ENCODE results near the gene LGALS3BP. TPM values are rescaled to one million over a fixed set of nuclear protein-coding genes. Genes with fewer than 3 reads are reported as not detected.

LGALS3BP gene
- total RNA-seq, 4 donors from 2014 or later: 172 to 414 (median 262) TPM

DNA sequence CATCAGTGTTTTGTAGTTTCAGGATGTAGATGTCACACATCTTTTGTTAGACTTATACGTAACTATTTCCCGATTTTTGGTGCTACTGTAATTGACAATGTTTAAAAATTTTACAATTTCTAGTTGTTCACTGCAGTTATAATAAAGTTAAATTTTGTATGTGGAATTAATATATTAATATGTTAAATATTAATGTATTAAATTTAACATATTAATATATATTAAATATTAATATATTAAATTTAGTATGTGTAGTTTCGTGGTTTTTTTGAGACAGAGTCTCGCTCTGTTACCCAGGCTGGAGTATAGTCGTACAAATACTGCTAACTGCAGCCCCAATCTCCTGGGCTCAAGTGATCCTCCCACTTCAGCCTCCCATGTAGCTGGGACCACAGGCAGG is 5.7 kb upstream of the LGALS3BP start:
- DNase-seq: no peak

GRCh38 chr17:78981010-78981888 is 1.5 kb upstream of the LGALS3BP start:
- peaks cover 29 to 72% (median 47%) of the 10 kb centered on the region in 3 donors for H3K4me1 ChIP-seq

More for the DNA sequence above, 5.7 kb upstream of the LGALS3BP start:
- peaks cover 0 to 14% (median under 1%) of the 10 kb centered on the region in 3 donors for H3K36me3 ChIP-seq
- H3K27ac ChIP-seq: peak overlapping the region; percentile 19 to 81 (median 29)
- H3K27me3 ChIP-seq: no peaks in the 10 kb centered on the region
- H3K4me1 ChIP-seq: peaks cover 8 to 56% (median 29%) of the 10 kb centered on the region in 3 donors
- no peaks in the 10 kb centered on the region for H3K9me3 ChIP-seq
- no peak overlapping the region for H3K4me3 ChIP-seq
- TF ChIP-seq, protein P1, sequence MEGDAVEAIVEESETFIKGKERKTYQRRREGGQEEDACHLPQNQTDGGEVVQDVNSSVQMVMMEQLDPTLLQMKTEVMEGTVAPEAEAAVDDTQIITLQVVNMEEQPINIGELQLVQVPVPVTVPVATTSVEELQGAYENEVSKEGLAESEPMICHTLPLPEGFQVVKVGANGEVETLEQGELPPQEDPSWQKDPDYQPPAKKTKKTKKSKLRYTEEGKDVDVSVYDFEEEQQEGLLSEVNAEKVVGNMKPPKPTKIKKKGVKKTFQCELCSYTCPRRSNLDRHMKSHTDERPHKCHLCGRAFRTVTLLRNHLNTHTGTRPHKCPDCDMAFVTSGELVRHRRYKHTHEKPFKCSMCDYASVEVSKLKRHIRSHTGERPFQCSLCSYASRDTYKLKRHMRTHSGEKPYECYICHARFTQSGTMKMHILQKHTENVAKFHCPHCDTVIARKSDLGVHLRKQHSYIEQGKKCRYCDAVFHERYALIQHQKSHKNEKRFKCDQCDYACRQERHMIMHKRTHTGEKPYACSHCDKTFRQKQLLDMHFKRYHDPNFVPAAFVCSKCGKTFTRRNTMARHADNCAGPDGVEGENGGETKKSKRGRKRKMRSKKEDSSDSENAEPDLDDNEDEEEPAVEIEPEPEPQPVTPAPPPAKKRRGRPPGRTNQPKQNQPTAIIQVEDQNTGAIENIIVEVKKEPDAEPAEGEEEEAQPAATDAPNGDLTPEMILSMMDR (IDR thresholded peaks at IDR 0.05): no peak
- TF ChIP-seq POLR2A (IDR thresholded peaks at IDR 0.05): no peak
- intact Hi-C loops (cut with DNase I): no loop called here
- WGBS, 2 donors: 85 to 90% methylated on average over 5 of the region's 5 CpGs

GRCh38 chr17:78980624-78980972 is 875 bp upstream of the LGALS3BP start:
- peak overlapping the region in 2 of 4 donors; percentile 92 for H3K27ac ChIP-seq
- H3K9me3 ChIP-seq: no peaks in the 10 kb centered on the region
- WGBS, 2 donors: 0 to 71% methylated on average over 1 of the region's 8 CpGs
- H3K4me1 ChIP-seq: peaks cover 32 to 72% (median 47%) of the 10 kb centered on the region in 3 donors
- H3K27me3 ChIP-seq: no peaks in the 10 kb centered on the region
- intact Hi-C loops (cut with DNase I): no loop called here
- no peak for DNase-seq
- H3K4me3 ChIP-seq: no peak overlapping the region
- no peaks in the 10 kb centered on the region for H3K36me3 ChIP-seq
- TF ChIP-seq, protein P1 (IDR thresholded peaks at IDR 0.05): no peak
- no peak for TF ChIP-seq POLR2A (IDR thresholded peaks at IDR 0.05)

More at GRCh38 chr17:78981010-78981888, 1.5 kb upstream of the LGALS3BP start:
- TF ChIP-seq, protein P1 (IDR thresholded peaks at IDR 0.05): no peak
- TF ChIP-seq POLR2A (IDR thresholded peaks at IDR 0.05): no peak
- H3K4me3 ChIP-seq: no peak overlapping the region
- no peaks in the 10 kb centered on the region for H3K9me3 ChIP-seq
- DNase-seq: no peak
- H3K36me3 ChIP-seq: no peaks in the 10 kb centered on the region
- H3K27ac ChIP-seq: no peak overlapping the region
- H3K27me3 ChIP-seq: no peaks in the 10 kb centered on the region
- WGBS, 2 donors: 80 to 85% methylated on average over 11 to 15 of the region's 16 CpGs
- intact Hi-C loops (cut with DNase I): no loop called here

GRCh38 chr17:78977997-78978973 is 1.4 kb downstream of the LGALS3BP start:
- peak overlapping the region; percentile 30 to 64 (median 48) for H3K4me3 ChIP-seq
- WGBS, 2 donors: 56% methylated on average over 4 of the region's 21 CpGs; no CpG with 5 or more reads in 1 of the 2 donors
- intact Hi-C loops (cut with DNase I): no loop called here

More at GRCh38 chr17:78977997-78978973, 1.4 kb downstream of the LGALS3BP start:
- peaks cover 43 to 79% (median 59%) of the 10 kb centered on the region in 3 donors for H3K4me1 ChIP-seq
- H3K9me3 ChIP-seq: no peaks in the 10 kb centered on the region
- H3K36me3 ChIP-seq: no peaks in the 10 kb centered on the region
- DNase-seq: no peak
- peak overlapping the region; percentile 57 to 92 (median 91) for H3K27ac ChIP-seq
- TF ChIP-seq, protein P1 (IDR thresholded peaks at IDR 0.05): no peak
- TF ChIP-seq POLR2A (IDR thresholded peaks at IDR 0.05): no peak
- no peaks in the 10 kb centered on the region for H3K27me3 ChIP-seq

All from esophagus squamous epithelium (tissue), 5 donors.